ENCODE data around the gene ADAP2.

Gene ADAP2

GRCh38 chr17:30917050-30917449, 4.7 kb upstream of the ADAP2 start:
- no peak overlapping the region for H3K9ac ChIP-seq (ENCODE audit: low read length)
- no peak overlapping the region for H4K8ac ChIP-seq (ENCODE audit: low read depth, low read length)
- H3K4ac ChIP-seq (ENCODE audit: low read depth, low read length) = no peak overlapping the region
- DNase-seq = no peak
- no peak overlapping the region for H2BK5ac ChIP-seq (ENCODE audit: low read length)
- no peak overlapping the region for H2AK5ac ChIP-seq (ENCODE audit: low read length)
- no peak overlapping the region for H3K27ac ChIP-seq (ENCODE audit: low read depth, low read length)
- H3K36me3 ChIP-seq (ENCODE audit: control insufficient read depth, insufficient read depth, low read length) = no peaks in the 10 kb centered on the region
- H3K4me3 ChIP-seq (ENCODE audit: low read length) = no peak overlapping the region
- H3K27me3 ChIP-seq (ENCODE audit: insufficient read depth, low read length, poor library complexity) = peaks cover 12% of the 10 kb centered on the region
- no peaks in the 10 kb centered on the region for H3K79me1 ChIP-seq (ENCODE audit: low read length)
- H3K4me2 ChIP-seq (ENCODE audit: low read length) = no peak overlapping the region
- no peak overlapping the region for H3K23ac ChIP-seq (ENCODE audit: low read length)
- no peak overlapping the region for H3K56ac ChIP-seq (ENCODE audit: low read length)
- no peak overlapping the region for H2BK15ac ChIP-seq (replicated peaks; ENCODE audit: low read depth)
- H2BK120ac ChIP-seq (ENCODE audit: low read depth, low read length) = no peak overlapping the region
- no peaks in the 10 kb centered on the region for H3K79me2 ChIP-seq (ENCODE audit: control insufficient read depth, insufficient read depth, low read length)
- H4K5ac ChIP-seq (ENCODE audit: low read length) = no peak overlapping the region
- no peak overlapping the region for H3K18ac ChIP-seq (ENCODE audit: low read length)
- no peaks in the 10 kb centered on the region for H3K4me1 ChIP-seq (ENCODE audit: control insufficient read depth, low read depth, low read length)

- peak; percentile 66 for DNase-seq
- Histone ChIP-seq H2BK15ac (replicated peaks; ENCODE audit: low read depth) (no peak overlapping the region), H3K18ac (ENCODE audit: low read length) (no peak overlapping the region), H3K27me3 (ENCODE audit: insufficient read depth, low read length, poor library complexity) (peaks cover 22% of the 10 kb centered on the region), H3K36me3 (ENCODE audit: control insufficient read depth, insufficient read depth, low read length) (no peaks in the 10 kb centered on the region), H3K4me2 (ENCODE audit: low read length) (no peak overlapping the region), H2BK120ac (ENCODE audit: low read depth, low read length) (no peak overlapping the region), H3K4ac (ENCODE audit: low read depth, low read length) (no peak overlapping the region), H4K5ac (ENCODE audit: low read length) (no peak overlapping the region), H3K9ac (ENCODE audit: low read length) (no peak overlapping the region), H3K56ac (ENCODE audit: low read length) (no peak overlapping the region), H3K27ac (ENCODE audit: low read depth, low read length) (no peak overlapping the region), H3K79me2 (ENCODE audit: control insufficient read depth, insufficient read depth, low read length) (no peaks in the 10 kb centered on the region), H3K23ac (ENCODE audit: low read length) (no peak overlapping the region), H3K4me1 (ENCODE audit: control insufficient read depth, low read depth, low read length) (no peaks in the 10 kb centered on the region), H2AK5ac (ENCODE audit: low read length) (no peak overlapping the region), H3K4me3 (ENCODE audit: low read length) (no peak overlapping the region), H4K8ac (ENCODE audit: low read depth, low read length) (no peak overlapping the region), H2BK5ac (ENCODE audit: low read length) (no peak overlapping the region), H3K79me1 (ENCODE audit: low read length) (no peaks in the 10 kb centered on the region)
- no CpG with 5 or more reads among the region's 4 CpGs for WGBS (ENCODE audit: extremely low coverage, insufficient coverage, low lambda C conversion rate)
Observed at GRCh38 chr17:30920282-30920681, 1.5 kb upstream of the ADAP2 start.

GRCh38 chr17:30920683-30921543, 832 bp upstream of the ADAP2 start:
- no peak for DNase-seq
- H3K27me3 ChIP-seq (ENCODE audit: insufficient read depth, low read length, poor library complexity) = peaks cover 22% of the 10 kb centered on the region
- H2BK120ac ChIP-seq (ENCODE audit: low read depth, low read length) = no peak overlapping the region
- no peak overlapping the region for H2BK15ac ChIP-seq (replicated peaks; ENCODE audit: low read depth)
- H3K4me1 ChIP-seq (ENCODE audit: control insufficient read depth, low read depth, low read length) = no peaks in the 10 kb centered on the region
- no peaks in the 10 kb centered on the region for H3K79me1 ChIP-seq (ENCODE audit: low read length)
- H4K5ac ChIP-seq (ENCODE audit: low read length) = no peak overlapping the region
- H2AK5ac ChIP-seq (ENCODE audit: low read length) = no peak overlapping the region
- no peak overlapping the region for H3K27ac ChIP-seq (ENCODE audit: low read depth, low read length)
- H3K9ac ChIP-seq (ENCODE audit: low read length) = no peak overlapping the region
- no peaks in the 10 kb centered on the region for H3K36me3 ChIP-seq (ENCODE audit: control insufficient read depth, insufficient read depth, low read length)
- no CpG with 5 or more reads among the region's 11 CpGs for WGBS (ENCODE audit: extremely low coverage, insufficient coverage, low lambda C conversion rate)
- no peak overlapping the region for H3K4me2 ChIP-seq (ENCODE audit: low read length)
- H2BK5ac ChIP-seq (ENCODE audit: low read length) = no peak overlapping the region
- H3K4ac ChIP-seq (ENCODE audit: low read depth, low read length) = no peak overlapping the region
- H3K23ac ChIP-seq (ENCODE audit: low read length) = no peak overlapping the region
- no peak overlapping the region for H3K18ac ChIP-seq (ENCODE audit: low read length)
- no peak overlapping the region for H3K56ac ChIP-seq (ENCODE audit: low read length)
- no peaks in the 10 kb centered on the region for H3K79me2 ChIP-seq (ENCODE audit: control insufficient read depth, insufficient read depth, low read length)
- H4K8ac ChIP-seq (ENCODE audit: low read depth, low read length) = no peak overlapping the region
- no peak overlapping the region for H3K4me3 ChIP-seq (ENCODE audit: low read length)

- no peak overlapping the region for H4K5ac ChIP-seq (ENCODE audit: low read length)
- H3K18ac ChIP-seq (ENCODE audit: low read length) = no peak overlapping the region
- no peak overlapping the region for H3K9ac ChIP-seq (ENCODE audit: low read length)
- no peak overlapping the region for H3K27ac ChIP-seq (ENCODE audit: low read depth, low read length)
- no peak overlapping the region for H3K4me3 ChIP-seq (ENCODE audit: low read length)
- no peaks in the 10 kb centered on the region for H3K4me1 ChIP-seq (ENCODE audit: control insufficient read depth, low read depth, low read length)
- H3K56ac ChIP-seq (ENCODE audit: low read length) = peak overlapping the region; percentile 7
- H2BK120ac ChIP-seq (ENCODE audit: low read depth, low read length) = no peak overlapping the region
- H3K36me3 ChIP-seq (ENCODE audit: control insufficient read depth, insufficient read depth, low read length) = no peaks in the 10 kb centered on the region
- H3K79me2 ChIP-seq (ENCODE audit: control insufficient read depth, insufficient read depth, low read length) = no peaks in the 10 kb centered on the region
- H2BK5ac ChIP-seq (ENCODE audit: low read length) = no peak overlapping the region
- H2BK15ac ChIP-seq (replicated peaks; ENCODE audit: low read depth) = no peak overlapping the region
- DNase-seq = peak; percentile 19
- H3K4me2 ChIP-seq (ENCODE audit: low read length) = peak overlapping the region; percentile 38
- H3K4ac ChIP-seq (ENCODE audit: low read depth, low read length) = no peak overlapping the region
- no peak overlapping the region for H2AK5ac ChIP-seq (ENCODE audit: low read length)
- peaks cover 22% of the 10 kb centered on the region for H3K27me3 ChIP-seq (ENCODE audit: insufficient read depth, low read length, poor library complexity)
- H4K8ac ChIP-seq (ENCODE audit: low read depth, low read length) = no peak overlapping the region
- no peaks in the 10 kb centered on the region for H3K79me1 ChIP-seq (ENCODE audit: low read length)
- no CpG with 5 or more reads among the region's 66 CpGs for WGBS (ENCODE audit: extremely low coverage, insufficient coverage, low lambda C conversion rate)
- H3K23ac ChIP-seq (ENCODE audit: low read length) = no peak overlapping the region
Observed at GRCh38 chr17:30922235-30923030, 688 bp downstream of the ADAP2 start.

GRCh38 chr17:30924341-30924740, 2.6 kb downstream of the ADAP2 start:
- no peaks in the 10 kb centered on the region for H3K79me1 ChIP-seq (ENCODE audit: low read length)
- WGBS (ENCODE audit: extremely low coverage, insufficient coverage, low lambda C conversion rate) = no CpG with 5 or more reads among the region's 2 CpGs
- no peak overlapping the region for H2BK120ac ChIP-seq (ENCODE audit: low read depth, low read length)
- no peaks in the 10 kb centered on the region for H3K4me1 ChIP-seq (ENCODE audit: control insufficient read depth, low read depth, low read length)
- H2BK5ac ChIP-seq (ENCODE audit: low read length) = no peak overlapping the region
- no peak overlapping the region for H2BK15ac ChIP-seq (replicated peaks; ENCODE audit: low read depth)
- no peak overlapping the region for H3K27ac ChIP-seq (ENCODE audit: low read depth, low read length)
- H3K9ac ChIP-seq (ENCODE audit: low read length) = no peak overlapping the region
- no peak overlapping the region for H3K4me2 ChIP-seq (ENCODE audit: low read length)
- H4K5ac ChIP-seq (ENCODE audit: low read length) = no peak overlapping the region
- H3K27me3 ChIP-seq (ENCODE audit: insufficient read depth, low read length, poor library complexity) = peaks cover 22% of the 10 kb centered on the region
- H4K8ac ChIP-seq (ENCODE audit: low read depth, low read length) = no peak overlapping the region
- H3K4ac ChIP-seq (ENCODE audit: low read depth, low read length) = no peak overlapping the region
- no peaks in the 10 kb centered on the region for H3K36me3 ChIP-seq (ENCODE audit: control insufficient read depth, insufficient read depth, low read length)
- no peak overlapping the region for H3K18ac ChIP-seq (ENCODE audit: low read length)
- peak; percentile 22 for DNase-seq
- no peak overlapping the region for H3K4me3 ChIP-seq (ENCODE audit: low read length)
- H3K23ac ChIP-seq (ENCODE audit: low read length) = no peak overlapping the region
- H3K56ac ChIP-seq (ENCODE audit: low read length) = no peak overlapping the region
- H3K79me2 ChIP-seq (ENCODE audit: control insufficient read depth, insufficient read depth, low read length) = no peaks in the 10 kb centered on the region
- no peak overlapping the region for H2AK5ac ChIP-seq (ENCODE audit: low read length)

Data from mesendoderm (in vitro differentiated cells).